ENCODE results near the gene ADAM12. TPM values are rescaled to one million over a fixed set of nuclear protein-coding genes. Genes with fewer than 3 reads are reported as not detected.

The ADAM12 gene
- total RNA-seq, 2 experiments from 2014 or later = 1.2 to 1.5 TPM

DNA sequence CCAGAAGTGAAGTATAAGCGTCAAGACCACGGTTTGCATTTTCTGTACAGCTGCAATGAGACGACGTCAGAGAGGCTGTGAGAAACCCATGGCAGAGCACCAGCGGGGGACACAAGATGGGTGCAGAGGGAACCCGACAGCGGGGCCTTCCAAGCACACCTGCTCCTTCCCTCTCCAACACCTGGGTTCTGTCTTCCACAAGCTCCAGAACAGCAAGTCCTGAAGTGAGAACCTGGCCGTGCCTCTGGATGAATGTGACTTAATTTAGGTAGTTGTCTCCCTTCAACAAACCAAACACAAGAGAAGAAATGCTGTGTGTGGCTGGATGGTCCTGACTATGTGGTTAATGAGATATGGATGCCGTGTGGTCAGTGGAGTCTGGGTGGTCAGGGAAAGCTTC is 76.1 kb downstream of the ADAM12 start:
- Histone ChIP-seq H3K27me3 (ENCODE audit: control insufficient read depth in 1 of 2, insufficient read depth in 2 of 2, low read length in 2 of 2) (no peaks in the 10 kb centered on the region), H3K9me3 (ENCODE audit: control insufficient read depth in 1 of 2, insufficient read depth in 1 of 2, low read length in 2 of 2) (peaks cover 0 to 4% of the 10 kb centered on the region in 2 experiments), H3K36me3 (ENCODE audit: insufficient read depth, low read length) (no peaks in the 10 kb centered on the region), H3K4me1 (ENCODE audit: insufficient read depth, low read length) (no peaks in the 10 kb centered on the region), H3K4me3 (ENCODE audit: low read length) (no peak overlapping the region), H3K27ac (ENCODE audit: low read depth in 1 of 2, low read length in 2 of 2) (no peak overlapping the region)
- Mint-ChIP-seq H3K4me1 (ENCODE audit: low read depth) (no peaks in the 10 kb centered on the region), H3K9me3 (no peaks in the 10 kb centered on the region), H3K27me3 (no peaks in the 10 kb centered on the region), H3K36me3 (ENCODE audit: low read depth) (no peaks in the 10 kb centered on the region), H3K4me3 (no peak overlapping the region), H3K27ac (no peak overlapping the region)
- TF ChIP-seq, protein P1, sequence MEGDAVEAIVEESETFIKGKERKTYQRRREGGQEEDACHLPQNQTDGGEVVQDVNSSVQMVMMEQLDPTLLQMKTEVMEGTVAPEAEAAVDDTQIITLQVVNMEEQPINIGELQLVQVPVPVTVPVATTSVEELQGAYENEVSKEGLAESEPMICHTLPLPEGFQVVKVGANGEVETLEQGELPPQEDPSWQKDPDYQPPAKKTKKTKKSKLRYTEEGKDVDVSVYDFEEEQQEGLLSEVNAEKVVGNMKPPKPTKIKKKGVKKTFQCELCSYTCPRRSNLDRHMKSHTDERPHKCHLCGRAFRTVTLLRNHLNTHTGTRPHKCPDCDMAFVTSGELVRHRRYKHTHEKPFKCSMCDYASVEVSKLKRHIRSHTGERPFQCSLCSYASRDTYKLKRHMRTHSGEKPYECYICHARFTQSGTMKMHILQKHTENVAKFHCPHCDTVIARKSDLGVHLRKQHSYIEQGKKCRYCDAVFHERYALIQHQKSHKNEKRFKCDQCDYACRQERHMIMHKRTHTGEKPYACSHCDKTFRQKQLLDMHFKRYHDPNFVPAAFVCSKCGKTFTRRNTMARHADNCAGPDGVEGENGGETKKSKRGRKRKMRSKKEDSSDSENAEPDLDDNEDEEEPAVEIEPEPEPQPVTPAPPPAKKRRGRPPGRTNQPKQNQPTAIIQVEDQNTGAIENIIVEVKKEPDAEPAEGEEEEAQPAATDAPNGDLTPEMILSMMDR (IDR thresholded peaks at IDR 0.05) = no peak
- ATAC-seq (ENCODE audit: poor library complexity) (no peak), DNase-seq (no peak)
- ChIA-PET POLR2A (no interaction called here), CTCF (no interaction called here)
- intact Hi-C loops (cut with DNase I, micrococcal nuclease) = no loop called here

- Mint-ChIP-seq H3K4me3 (no peak overlapping the region), H3K9me3 (peaks cover 2% of the 10 kb centered on the region), H3K4me1 (ENCODE audit: low read depth) (no peaks in the 10 kb centered on the region), H3K27me3 (no peaks in the 10 kb centered on the region), H3K36me3 (ENCODE audit: low read depth) (no peaks in the 10 kb centered on the region), H3K27ac (no peak overlapping the region)
- DNase-seq = no peak
- H3K4me1 ChIP-seq (ENCODE audit: insufficient read depth, low read length) = no peaks in the 10 kb centered on the region
- H3K27me3 ChIP-seq (ENCODE audit: control insufficient read depth in 1 of 2, insufficient read depth in 2 of 2, low read length in 2 of 2) = no peaks in the 10 kb centered on the region
- no peaks in the 10 kb centered on the region for H3K36me3 ChIP-seq (ENCODE audit: insufficient read depth, low read length)
- H3K4me3 ChIP-seq (ENCODE audit: low read length) = no peak overlapping the region
- POLR2A ChIA-PET = no interaction called here
- peaks cover 0 to 4% of the 10 kb centered on the region in 2 experiments for H3K9me3 ChIP-seq (ENCODE audit: control insufficient read depth in 1 of 2, insufficient read depth in 1 of 2, low read length in 2 of 2)
- H3K27ac ChIP-seq (ENCODE audit: low read depth in 1 of 2, low read length in 2 of 2) = no peak overlapping the region
- TF ChIP-seq, protein P1 (IDR thresholded peaks at IDR 0.05) = no peak
- no peak for ATAC-seq (ENCODE audit: poor library complexity)
- CTCF ChIA-PET = no interaction called here
- intact Hi-C loops (cut with DNase I, micrococcal nuclease) = no loop called here
These were observed 78.9 kb downstream of the ADAM12 start for GRCh38 chr10:126309228-126309883.

GRCh38 chr10:126302826-126303665 is 85.2 kb downstream of the ADAM12 start:
- no peaks in the 10 kb centered on the region for H3K27me3 Mint-ChIP-seq
- peaks cover 4% of the 10 kb centered on the region for H3K9me3 Mint-ChIP-seq
- TF ChIP-seq, protein P1 (IDR thresholded peaks at IDR 0.05) = no peak
- no peaks in the 10 kb centered on the region for H3K27me3 ChIP-seq (ENCODE audit: control insufficient read depth in 1 of 2, insufficient read depth in 2 of 2, low read length in 2 of 2)
- H3K27ac ChIP-seq (ENCODE audit: low read depth in 1 of 2, low read length in 2 of 2) = no peak overlapping the region
- no peaks in the 10 kb centered on the region for H3K4me1 ChIP-seq (ENCODE audit: insufficient read depth, low read length)
- H3K9me3 ChIP-seq (ENCODE audit: control insufficient read depth in 1 of 2, insufficient read depth in 1 of 2, low read length in 2 of 2) = peaks cover 0 to 4% of the 10 kb centered on the region in 2 experiments
- no peak for DNase-seq
- H3K4me3 Mint-ChIP-seq = no peak overlapping the region
- no peaks in the 10 kb centered on the region for H3K36me3 Mint-ChIP-seq (ENCODE audit: low read depth)
- no peak overlapping the region for H3K4me3 ChIP-seq (ENCODE audit: low read length)
- intact Hi-C loops (cut with DNase I, micrococcal nuclease) = no loop called here
- no peak for ATAC-seq (ENCODE audit: poor library complexity)
- ChIA-PET CTCF (no interaction called here), POLR2A (no interaction called here)
- no peaks in the 10 kb centered on the region for H3K4me1 Mint-ChIP-seq (ENCODE audit: low read depth)
- no peak overlapping the region for H3K27ac Mint-ChIP-seq
- H3K36me3 ChIP-seq (ENCODE audit: insufficient read depth, low read length) = no peaks in the 10 kb centered on the region

All from CD4-positive, alpha-beta T cell (primary cell).